CMK (cell line): Measurements from ENCODE around the gene STAT6.

Source experiments
- DNase-seq: peaks from one replicate; pipeline ENCODE4 v3.0.0-alpha.2; 2010; ENCODE audit warnings: low read depth

The STAT6 gene, protein sequence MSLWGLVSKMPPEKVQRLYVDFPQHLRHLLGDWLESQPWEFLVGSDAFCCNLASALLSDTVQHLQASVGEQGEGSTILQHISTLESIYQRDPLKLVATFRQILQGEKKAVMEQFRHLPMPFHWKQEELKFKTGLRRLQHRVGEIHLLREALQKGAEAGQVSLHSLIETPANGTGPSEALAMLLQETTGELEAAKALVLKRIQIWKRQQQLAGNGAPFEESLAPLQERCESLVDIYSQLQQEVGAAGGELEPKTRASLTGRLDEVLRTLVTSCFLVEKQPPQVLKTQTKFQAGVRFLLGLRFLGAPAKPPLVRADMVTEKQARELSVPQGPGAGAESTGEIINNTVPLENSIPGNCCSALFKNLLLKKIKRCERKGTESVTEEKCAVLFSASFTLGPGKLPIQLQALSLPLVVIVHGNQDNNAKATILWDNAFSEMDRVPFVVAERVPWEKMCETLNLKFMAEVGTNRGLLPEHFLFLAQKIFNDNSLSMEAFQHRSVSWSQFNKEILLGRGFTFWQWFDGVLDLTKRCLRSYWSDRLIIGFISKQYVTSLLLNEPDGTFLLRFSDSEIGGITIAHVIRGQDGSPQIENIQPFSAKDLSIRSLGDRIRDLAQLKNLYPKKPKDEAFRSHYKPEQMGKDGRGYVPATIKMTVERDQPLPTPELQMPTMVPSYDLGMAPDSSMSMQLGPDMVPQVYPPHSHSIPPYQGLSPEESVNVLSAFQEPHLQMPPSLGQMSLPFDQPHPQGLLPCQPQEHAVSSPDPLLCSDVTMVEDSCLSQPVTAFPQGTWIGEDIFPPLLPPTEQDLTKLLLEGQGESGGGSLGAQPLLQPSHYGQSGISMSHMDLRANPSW

DNA sequence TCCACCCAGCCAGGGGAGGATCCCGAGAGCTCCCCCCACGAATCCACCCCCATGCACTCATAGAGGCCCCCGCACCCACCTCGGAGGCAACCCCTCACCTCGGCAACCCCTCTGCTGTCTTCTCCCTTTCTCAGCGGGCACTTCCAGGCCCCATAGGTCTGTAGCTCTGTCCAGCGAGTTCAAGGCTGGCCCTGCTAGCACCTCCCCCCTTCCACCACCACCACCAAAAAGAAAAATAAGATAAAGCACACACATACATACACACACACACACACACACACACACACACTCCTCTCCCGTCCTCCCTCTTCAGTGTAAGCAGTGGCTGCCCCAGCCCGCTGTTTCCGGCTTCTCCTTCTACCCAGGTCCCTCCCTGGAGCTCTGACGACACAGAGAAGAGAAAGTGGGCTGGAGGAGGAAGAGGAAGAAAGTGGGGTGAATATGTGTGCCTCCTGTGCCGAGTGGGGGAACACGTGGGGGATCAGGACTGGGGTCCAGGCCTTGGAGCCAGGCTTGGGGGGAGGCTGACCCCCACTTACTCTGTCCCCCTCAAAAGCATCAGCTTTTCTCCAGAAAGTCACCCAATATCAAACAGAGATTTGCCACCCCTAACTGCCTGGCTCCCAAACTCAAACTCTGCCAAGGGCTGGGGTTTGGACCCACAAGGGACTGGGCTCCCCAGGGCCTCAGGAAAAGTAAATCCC lies at the start of gene STAT6:
Gene STAT6 (minus strand): TSS at position 332 of the 704 bp plus-strand sequence. CDS start 3,084 bp downstream, outside the sequence.
- peak; percentile 87 for DNase-seq

DNA sequence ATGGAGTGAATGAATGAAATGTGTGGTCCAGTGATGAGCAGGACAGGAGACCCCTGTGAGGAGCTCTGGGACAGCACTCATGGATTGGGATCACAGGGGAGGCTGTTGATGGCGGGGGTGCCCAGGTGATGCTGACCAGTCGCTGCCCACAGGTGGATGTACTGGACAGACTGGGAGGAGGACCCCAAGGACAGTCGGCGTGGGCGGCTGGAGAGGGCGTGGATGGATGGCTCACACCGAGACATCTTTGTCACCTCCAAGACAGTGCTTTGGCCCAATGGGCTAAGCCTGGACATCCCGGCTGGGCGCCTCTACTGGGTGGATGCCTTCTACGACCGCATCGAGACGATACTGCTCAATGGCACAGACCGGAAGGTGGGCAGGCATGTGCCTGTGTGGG lies 49.6 kb upstream of the STAT6 start:
- DNase-seq, result no peak

DNA sequence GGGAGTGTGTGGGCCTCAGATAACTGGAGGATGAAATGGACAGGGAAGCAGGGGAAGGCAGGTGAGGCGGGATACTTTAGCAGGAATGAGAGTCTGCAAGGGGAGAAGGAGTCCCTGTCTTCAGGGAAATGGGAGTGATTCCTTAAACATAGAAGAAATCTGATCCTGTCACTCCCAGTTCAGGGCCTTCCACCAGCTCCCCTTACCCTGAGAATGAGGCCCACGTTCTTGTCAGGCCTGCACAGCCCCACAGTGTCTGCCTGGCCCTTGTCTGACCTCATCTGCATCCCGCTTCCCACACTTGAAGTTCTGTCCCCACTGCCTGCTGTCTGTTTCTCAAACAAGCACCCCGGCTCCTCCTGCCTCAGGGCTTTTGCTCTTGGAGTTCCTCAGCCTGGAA lies 48.9 kb upstream of the STAT6 start:
- DNase-seq, result no peak

DNA sequence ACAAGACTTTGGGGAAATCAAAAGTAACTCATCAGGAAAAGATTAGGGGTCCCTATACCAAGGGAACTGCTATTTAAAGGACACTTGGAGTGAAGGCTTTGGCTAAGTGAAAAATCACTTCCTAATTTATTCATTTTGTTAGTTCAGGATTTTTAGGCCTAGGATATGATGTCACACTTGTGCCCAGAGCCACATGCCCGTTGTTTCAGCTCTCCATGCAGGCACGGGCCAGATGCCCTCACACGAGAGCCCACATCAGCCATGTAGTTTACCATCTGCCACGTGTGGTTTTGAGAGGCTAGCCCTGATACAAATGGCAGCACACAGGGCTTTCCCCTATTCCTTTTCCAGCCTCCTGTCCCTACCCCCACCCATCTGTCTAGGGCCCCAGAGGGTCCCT lies 48.1 kb upstream of the STAT6 start:
- DNase-seq, result no peak

DNA sequence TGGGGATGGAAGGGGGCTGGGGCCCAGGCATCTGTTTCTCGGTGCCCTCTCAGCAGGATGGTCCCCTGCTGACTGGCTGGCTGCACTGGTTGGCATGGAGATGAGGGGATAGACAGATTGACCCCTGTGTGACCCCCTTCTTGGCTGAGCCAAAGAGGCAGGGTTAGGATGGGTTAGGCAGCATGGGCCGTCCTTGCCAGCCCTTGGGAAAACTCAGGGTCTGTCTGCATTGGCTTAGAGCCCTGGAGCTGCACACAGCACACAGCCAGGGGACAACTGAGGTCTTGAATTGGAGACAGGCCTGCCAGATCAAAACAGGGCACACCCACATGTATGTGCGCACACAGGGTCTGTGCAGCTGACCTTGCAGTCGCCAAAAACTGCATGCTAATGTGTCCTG lies 47.5 kb upstream of the STAT6 start:
- no peak for DNase-seq

DNA sequence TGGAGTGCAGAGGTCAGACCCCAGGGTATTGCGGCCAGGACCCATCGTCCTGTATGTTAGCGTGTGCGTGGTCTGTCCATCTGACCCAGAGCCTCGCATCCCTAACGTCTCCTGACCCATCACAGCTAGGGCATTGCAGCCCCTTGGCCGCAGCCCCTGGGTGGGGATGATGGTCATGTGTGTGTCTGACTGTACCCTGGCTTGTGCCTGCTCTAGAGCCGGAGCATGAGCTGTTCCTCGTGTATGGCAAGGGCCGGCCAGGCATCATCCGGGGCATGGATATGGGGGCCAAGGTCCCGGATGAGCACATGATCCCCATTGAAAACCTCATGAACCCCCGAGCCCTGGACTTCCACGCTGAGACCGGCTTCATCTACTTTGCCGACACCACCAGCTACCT lies 47.0 kb upstream of the STAT6 start:
- DNase-seq, result no peak

DNA sequence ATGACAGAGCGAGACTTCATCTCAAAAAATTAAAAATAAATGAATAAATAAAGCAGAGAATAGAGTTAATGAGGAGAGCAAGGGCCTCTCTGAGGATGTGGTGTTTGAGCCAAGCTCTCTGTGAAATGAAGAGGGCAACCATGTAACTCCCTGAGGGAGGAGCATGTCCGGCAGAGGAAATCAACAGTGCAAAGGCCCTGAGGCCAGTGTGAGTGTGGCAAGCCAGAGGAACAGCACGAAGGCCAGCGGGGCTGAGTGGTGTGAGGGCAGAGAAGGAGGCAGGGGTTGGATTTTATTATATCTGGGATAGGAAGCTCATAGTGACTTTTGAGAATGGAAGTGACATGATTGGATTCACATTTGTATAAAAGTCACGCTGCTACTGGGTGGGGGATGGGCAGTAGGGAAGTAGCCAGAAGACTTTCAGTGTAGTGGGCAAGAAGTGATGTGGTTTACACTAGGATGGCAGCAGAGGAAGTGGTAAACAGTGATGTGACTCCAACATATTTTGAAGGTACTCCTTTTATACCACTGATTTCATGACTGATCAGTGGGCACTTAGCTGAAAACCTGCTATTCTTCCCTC lies 46.5 kb upstream of the STAT6 start:
- no peak for DNase-seq

DNA sequence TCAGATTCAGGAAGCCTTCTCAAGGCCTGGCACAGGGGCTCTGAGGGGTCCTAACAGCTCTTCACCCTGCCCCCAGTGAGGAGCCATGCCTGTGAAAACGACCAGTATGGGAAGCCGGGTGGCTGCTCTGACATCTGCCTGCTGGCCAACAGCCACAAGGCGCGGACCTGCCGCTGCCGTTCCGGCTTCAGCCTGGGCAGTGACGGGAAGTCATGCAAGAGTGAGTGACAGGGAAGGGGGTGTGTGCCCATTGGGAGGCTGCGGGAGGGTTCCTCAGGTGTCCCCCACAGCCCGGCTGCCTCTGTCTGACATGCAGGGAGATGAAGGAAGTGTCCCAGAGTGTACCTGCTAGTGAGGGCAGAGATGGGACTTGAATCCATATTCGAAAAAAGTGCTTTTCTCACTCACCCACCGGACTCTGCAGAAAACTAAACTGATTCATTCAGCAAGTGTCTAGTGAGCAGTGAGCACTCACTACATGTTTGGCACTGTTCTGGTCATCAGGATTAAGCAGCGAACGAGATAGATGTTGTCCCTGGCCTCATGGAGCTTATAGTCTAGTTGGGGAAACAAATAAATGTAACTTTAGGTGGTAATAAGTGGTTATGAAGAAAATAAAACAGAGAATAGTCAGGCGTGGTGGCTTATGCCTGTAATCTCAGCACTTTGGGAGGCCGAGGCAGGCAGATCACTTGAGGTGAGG lies 45.7 kb upstream of the STAT6 start:
- DNase-seq, result no peak

DNA sequence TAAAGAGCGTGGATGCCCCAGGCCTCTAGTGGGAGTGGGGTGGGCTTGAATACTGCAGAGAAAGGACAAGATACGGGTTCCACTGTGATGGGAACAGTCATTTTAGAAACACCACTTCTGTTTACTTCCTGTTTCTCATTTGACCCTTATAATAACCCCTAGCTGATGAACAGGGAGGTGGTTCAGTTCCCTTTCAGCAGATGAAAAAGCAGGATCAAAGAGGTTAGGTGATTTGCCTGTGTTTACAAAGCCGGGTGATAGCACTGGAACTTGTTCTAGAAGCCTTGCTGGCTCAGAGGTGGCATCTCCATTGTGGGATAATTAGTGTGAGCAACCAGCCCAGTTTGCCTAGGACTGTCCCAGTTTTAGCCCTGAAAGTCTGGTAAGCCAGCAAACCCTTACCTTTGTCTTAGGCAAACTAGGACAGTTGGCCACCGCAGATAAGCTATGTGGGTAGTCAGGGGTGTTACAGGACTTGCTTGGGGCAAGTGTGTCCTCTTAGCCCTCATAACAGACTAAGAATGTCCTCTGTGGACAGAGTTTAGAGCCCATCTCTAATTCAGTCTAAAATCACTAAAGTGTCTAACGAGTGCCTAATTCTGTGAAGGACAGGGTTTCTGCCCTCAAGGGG lies 43.8 kb upstream of the STAT6 start:
- no peak for DNase-seq

DNA sequence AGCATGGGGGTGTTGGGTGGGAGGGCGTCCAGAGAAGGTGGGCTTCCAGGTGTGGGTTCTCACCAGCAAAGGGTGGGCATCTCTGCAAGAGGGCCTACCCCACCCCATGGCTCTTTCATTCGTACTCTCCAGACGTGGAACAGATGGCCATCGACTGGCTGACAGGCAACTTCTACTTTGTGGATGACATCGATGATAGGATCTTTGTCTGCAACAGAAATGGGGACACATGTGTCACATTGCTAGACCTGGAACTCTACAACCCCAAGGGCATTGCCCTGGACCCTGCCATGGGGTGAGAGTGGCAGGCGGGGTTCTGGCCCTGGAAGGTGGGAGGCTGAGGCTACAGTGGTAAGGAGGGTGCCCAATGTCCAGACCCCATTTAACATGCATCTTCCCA lies 42.9 kb upstream of the STAT6 start:
- no peak for DNase-seq

DNA sequence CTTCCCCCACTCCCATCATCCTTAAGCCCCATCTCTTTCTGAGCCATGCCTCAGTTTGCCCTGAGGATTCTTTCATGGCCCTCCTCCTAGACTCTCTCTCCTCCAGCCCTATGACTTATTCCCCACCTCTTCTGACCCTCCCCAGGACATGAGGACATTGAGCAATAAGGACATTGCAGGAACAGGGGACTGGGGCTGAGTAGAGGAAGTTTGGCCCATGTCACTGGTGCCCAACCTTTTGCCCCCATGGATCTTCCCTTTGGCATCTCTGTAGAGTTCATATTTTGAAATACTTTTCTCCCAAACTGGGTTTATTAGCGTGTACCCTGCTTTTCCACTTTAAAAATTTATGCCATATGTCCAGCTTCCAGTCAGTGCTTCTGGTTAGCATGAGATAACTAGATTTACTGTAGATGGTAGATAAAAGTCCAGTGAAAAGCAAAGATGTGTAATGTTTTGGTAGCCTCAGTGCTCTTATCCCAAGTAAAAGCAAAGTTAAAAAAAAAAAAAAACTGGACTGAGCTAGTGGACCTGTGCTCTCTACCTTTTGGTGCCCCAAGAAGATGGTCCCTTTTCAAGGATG lies 42.3 kb upstream of the STAT6 start:
- no peak for DNase-seq

DNA sequence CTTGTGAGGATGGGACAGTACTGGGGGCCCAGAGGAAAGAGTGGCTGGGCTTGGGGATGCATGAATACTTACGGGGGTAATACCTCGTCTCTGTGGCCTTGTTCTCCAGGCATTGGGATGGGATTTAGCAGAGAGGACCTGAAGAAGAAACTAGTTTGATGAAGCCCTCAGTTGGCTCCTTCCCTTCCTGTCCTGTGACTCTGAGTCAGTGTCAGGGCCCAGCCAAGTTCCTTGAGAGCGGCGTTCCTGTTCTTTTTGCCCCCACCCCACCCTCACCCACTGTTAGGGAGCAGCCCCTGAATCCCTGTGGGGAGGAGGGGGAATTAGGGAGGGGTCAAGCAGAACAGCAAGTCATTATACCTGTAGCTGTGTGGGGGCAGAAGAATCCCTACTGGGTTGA lies 41.5 kb upstream of the STAT6 start:
- no peak for DNase-seq

DNA sequence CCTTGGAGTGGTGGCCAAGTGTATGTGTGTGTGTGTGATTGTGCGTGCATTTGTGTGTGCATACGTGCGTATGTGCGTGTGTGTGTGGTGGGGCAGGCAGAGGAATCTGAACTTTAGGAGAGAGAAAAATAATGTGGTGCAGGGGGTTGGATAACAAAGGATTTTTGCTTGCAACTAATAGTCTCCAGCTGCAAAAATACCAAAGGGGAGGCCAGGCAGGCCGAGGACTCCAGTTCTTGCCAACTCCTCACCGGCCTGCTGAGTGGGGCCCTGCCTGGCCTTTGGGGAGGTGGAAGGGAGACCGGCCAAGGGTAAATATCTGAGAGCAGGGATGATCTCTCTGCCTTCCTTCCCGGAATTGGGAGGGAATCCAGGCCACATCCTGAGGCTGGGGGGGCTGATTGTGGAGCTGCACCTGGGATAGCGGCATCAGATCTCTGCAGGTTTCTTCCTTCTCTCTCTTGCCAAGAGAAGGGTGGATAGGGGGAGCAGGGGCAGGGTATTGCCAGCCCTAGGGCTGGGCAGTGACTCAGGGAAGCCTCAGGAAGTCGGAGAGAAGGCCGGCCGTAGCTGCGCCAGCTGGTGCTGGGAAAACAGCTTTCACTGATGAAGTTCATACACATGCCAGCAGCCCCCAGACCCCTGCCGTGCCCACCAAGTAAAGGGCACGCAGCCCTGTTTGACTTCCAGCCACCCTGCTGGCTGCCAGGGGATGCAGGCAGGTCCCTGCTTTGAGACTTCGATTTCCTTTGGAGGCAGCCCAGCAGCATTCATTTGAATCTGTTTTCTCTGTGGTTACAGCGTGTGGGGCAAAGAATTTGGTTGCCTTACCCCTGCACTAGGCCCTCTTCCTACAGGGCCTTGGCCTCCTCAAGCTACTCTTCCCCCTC lies 40.8 kb upstream of the STAT6 start:
- DNase-seq, result no peak

DNA sequence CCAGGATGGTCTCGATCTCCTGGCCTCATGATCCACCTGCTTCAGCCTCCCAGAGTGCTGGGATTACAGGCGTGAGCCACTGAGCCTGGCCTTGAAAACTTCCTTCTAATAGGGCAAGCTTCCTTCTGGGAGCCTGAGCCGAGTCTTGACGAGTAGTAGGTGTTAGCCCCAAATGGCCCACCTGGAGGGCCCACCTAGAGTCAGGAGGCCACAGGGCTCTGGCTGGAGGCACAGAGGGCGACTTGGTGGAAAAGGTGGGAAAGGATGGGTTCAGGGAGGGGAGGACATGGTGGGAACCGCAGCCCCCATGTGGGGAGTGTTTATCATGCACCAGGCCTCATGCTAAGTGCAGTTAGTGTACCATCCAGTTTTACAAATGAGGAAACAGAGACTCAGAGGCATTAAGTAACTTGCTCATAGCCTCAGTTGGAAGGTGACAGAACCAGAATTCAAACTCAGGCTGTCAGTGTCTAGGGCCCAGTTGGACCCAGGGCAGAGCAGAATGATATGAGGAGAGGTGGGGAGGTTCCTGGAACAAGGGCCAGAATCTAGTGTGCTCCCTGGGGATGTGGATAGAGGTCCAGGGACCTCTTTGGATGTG lies 39.3 kb upstream of the STAT6 start:
- no peak for DNase-seq

DNA sequence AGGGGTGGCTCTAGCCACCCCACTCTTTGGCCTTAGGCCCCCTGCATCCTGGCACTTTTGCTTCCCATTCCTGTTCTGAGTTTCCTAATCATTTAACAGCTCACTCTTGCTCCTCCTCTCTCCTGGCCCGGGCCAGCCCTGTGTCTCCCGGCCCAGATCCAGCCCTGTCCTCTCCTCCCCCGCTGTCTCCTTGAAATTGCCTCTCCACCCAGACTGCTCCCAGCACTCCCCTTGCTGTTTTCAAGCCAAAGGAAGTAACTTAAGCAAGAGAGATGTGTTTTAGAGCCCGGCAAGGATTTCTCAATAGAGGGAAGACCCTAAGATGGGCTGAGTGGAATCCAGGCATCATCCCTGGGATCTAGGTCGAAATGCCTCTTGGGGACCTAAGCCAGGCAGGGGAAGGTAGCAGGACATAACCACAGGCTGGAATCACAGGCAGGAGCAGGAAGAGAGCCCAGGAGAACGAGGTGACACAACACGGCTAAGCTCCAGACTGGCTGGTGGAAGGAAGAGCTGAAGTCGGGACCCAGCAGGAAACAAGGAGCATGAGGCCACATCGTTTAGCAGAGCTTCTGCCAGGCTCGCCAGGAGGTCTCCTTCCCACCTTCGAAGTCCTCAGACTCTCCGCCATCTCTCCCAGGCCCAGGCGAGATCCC lies 38.2 kb upstream of the STAT6 start:
- no peak for DNase-seq

DNA sequence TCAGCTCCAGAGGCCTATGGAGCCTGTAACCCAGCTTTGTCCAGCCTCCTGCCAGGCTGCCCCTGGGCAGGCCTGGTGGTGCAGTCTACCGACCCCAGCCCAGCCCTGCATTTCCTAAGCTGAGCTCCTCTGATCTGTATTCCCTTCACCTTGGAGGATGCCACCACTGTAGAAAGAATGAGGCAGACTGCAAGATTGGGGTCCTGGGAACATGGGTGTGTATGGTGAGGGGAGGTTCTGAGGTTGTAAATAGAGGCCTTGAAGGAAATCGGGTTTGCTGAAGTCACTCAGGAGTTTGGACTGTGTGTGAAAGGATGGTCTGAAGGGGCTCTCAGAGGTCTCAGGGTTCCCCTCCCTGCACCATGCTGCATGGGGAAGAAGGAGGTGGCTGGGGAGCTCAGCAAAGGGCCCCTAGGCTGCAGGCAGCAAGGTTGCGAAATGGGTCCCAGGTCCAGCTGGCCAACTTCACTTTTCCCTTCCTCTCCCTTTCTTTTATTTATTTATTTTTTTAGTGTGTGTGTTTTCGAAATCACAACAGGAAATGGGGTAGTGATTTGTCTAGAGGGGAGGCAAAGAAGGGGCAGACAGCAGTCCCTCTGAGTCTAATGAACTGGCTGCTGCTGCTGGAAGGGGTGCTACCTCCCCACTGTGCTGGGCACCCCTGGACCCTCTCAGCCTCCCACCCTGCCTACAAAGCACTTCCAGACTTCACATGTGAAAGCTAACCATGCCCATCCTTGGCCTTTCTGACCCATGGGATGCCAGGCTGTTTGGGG lies 37.5 kb upstream of the STAT6 start:
- DNase-seq, result no peak

DNA sequence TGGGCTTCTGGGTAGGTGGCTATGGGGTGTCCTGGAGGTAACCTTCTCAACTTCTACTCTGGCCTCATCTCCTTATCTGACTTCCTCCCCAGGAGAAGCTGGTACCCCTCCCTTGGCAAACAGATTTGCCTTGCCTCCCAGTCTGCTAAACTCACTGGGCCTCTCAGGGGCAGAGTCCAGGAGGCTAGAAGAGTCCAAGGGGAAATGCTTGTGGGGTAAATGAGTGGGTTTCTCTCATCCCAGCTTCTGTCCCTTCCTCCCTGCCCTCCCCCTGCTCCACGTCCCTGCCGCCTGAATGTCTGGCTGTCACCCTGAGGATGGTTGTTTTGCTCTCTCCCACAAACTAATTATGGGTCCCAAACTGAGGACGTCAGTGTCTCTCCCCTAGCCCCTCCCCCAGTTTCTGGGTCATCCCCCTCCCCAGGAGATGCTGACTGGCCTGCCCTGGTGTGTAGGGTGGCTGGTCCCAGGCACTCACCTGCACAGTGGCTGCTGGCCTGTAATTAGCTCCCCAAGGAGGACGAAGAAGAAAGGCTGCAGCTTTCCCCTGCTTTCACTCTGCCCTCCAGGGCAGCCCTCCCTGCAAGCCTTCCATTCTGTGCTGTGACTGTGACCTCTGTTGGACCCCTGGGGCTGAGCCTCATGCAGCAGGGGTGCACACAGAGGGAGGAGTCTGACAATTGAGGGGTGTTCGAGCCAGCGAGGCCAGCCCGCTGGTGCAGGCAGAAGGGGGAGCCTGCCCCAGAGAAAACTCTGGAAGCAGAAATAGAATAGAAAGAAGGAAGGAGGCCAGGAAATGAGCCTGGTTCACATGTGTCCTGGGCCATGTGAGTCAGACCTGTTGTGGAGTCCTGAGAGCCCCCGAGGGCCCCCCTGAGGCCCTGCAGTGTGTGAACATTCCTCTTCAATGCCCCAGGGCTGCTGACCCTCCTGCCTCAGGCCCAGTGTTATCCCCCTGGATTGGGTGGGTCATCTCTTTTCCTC lies 36.1 kb upstream of the STAT6 start, which contains the start of gene LRP1-AS:
Gene LRP1-AS (minus strand): TSS at position 659 of the 984 bp plus-strand sequence.
- DNase-seq, result no peak
